NCI-H1048 (cell line): ENCODE measurements around the gene EFNB2.

Experiments
- DNase-seq: peaks from one replicate; lab custom pipeline; 2025; lab: John Stamatoyannopoulos, UW

Gene EFNB2

DNA sequence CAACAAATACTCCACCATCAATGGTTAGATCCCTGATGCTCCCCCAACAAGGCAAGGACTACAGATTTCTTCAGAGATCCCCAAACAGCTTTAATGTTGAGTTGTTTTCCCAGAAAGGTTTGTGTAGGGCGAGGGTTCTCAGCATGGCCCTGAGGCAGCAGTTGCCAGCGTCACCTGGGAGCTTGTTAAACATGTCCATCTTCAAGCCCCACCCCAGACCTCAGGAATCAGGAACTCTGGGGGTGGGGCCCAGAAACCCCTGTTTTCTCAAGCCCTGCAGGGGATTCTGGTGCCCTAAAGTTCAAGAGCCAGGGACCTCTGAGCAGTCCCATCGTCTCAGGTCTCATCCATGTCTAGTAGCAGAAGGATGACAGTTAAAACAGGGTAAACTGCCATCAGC lies 9.6 kb downstream of the EFNB2 start:
- no peak for DNase-seq

DNA sequence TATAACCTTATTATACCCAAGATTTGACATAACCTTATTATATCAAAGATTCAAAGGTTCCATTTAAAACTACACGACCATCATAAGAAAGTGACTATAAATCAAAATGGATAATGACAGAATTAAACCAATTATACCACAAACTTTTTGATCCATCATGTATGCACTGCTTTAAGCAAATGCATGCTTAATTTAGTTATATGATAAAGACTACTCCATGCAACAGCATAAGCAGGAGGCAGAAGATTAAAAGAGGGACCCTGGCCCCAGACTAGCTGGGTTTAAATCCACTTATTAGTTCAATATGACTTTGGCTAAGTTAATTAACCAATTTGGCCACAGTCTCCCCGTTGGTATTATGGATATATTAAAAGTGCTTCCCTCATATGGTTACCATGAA lies 11.4 kb downstream of the EFNB2 start:
- no peak for DNase-seq

DNA sequence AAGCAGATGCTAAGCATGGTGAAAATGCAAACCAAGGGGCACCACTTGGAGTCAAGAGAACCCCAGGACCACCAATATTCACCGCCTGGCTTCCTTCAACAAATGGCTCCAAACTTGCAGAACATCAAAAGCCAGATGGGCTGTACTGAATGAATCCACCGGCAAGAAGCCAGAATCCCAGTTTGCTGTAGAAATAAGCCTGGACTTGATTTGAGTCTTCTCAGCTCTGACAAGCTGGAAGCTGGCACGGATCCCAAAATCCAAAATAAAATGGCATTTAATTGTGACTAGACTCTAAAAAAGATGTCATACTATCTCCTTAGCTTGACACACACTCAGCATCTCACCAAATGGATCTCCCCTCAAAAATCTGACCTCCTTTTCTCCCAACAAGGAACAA lies 11.9 kb downstream of the EFNB2 start:
- no peak for DNase-seq

DNA sequence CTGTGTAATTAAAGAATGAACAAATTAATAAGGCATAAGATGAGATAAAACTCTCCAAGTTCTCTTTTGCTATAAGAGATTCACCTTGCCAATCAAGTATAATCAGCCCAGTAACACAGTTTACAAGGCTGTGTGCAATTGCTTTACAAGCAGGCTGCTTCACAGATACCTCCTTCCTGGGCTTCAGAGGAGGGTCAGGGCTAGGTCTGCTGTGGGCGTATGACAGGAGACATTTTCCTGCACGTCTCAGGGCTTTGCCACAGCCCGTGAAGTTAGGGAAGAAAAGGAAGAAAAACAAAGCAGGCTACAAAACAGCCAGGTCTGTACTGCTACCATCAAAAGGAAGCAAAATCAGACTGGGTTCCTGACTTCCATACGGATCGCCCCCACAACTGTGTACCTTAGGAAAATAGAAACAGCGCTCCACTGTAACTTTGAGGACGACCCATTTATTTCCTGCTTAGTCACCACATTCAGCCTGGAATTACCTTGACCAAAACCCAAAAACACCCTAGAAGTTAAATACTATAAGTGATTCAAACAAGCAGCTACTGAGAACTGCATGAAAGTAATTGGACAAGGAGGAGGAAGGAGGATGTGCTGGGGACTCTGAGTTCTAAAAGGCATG lies 12.4 kb downstream of the EFNB2 start:
- no peak for DNase-seq

DNA sequence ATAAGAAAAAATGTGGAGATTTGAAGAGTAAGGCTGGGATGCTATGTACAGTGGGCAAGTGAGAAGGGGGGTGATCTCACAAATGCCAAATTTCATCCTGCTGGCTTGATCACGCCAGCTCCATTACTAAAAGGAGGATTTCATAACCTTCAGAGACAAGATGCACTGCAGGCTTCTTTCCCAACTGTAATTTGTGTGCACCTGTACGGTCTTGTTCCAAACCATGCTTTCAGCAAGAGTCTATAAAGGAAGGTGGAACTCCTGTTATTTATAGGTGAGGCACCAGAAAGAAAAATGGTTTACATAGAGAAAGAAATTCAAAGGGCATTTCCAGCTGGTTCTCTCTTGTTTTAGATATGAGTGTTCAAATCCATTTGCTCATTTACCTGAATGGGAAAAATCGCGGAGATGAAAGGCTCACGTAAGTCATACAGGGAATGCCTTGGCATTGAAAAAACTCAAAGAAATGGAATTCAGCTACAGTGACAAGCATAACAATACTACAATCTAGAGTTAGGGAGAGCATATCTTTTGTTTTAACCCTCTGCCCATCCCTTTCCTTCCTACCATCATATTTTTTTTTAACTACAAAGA lies 13.3 kb downstream of the EFNB2 start:
- no peak for DNase-seq

DNA sequence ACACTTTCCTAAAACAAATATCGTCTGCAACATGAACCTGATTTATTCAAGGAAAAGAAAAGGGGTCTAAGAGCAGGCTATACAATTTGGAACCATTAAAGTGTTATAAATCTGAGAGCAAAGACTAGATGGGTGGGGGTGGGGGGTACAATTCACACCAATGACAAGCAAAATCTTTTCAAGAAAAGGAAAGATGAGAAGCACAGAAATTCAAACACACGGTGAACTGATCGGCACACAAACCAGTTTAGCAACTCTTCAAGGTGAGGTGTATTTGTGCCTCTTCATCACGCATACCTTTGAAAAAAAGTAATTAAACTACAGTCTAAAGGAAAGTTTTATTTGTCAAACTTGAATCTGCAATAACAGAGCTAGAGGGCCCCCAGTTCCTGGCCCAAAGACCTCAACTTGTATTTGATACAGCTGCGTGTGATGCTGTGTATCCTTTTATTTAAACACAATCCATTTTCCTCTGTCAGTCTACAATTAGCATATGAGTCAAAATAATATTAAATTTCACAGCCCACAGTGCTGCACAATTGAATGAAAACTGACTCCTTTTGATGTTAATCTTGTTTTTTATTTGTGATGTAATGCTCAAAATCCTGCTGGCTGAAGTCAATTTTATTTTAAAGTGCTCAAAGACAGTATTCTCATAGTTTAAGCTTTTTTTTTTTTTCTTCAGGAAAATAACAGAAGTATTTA lies 14.2 kb downstream of the EFNB2 start:
- DNase-seq = no peak

DNA sequence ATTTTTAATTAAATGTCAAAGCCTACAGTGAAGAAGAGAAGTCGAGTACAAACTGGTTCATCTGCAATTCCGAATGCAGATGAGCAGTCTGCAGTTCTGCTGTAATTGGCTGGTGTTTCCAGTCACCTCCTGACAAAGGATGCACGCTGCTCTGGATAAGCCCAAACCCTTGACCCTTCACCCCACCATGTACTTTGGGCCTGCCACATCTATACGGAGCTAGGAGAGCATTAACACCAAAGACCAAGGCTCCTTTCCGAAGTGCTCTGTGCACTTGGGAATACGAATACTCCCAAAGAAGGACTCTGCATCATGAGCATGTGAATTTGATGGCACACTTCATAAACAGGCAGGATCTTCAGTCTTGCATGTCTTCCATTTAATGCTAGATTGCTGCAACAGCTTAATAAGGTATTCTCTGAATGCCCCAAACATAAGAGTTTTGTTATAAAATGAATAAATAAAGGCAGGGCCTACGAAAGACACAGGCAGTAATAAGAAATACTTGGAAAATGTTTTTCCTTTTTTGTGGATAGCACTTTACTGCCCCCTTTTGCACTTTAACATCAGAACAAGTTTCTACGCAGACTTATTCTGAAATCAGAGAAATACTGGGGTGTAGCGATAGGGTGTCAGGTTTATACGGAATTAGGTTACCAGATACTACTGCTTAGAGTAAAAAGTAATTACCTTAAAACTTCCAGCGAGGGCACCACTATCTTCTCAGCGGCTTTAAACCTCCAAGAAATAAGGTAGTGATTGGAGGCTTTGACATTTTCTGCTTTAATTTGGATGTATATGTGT lies 15.0 kb downstream of the EFNB2 start:
- DNase-seq = no peak

DNA sequence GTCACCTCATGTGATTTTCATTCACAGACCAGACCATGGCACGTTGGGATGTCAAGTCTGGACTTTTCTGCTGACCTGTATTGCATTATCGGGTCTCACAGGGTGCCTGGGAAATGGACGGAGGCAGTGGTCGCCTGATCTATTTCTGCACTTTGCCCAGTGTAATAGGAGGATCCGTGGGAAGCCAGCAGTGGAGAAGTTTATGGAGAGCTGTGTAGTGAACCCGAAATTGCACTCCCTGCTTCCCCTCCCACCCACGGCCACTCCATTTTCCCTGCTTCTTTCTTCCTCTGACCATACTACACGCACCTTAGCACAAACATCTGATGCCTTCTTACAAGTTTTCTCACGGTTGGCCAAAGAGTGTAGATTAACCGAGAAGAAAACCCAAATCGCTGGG lies 16.9 kb downstream of the EFNB2 start:
- DNase-seq = no peak

DNA sequence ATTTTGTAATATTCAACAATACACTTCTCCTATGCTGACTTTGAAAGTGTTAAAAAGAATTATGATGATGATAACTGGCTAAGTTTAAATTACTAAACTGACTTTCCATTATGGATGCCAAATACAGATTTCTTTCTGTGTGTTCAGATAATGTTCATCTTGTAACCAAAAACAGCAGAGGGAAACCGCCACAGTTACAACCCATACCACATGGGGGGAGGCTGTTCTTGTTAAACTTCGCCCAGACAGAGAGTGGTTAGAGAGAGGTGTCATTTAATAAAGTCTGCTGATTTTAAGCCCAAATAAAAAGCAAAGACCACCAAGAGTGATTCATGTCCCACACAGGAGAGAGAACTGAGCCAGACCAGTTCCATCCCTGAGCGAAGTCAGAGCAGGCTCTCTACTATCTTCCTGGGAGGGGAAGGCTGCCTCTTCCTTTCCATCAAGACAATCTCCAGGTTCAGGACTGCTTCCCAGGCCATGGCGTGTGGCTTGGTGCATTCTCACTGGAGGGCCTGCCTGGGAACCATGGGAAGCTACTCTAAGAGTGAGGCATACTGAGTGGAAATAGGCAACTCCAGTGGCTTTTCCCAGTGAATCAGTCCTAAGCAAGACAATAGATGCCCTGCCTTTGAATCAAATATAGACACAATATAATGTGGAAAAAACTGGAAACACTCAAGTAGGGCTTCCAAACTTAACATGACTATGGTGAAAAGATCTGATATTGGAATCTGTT lies 18.2 kb downstream of the EFNB2 start:
- no peak for DNase-seq

DNA sequence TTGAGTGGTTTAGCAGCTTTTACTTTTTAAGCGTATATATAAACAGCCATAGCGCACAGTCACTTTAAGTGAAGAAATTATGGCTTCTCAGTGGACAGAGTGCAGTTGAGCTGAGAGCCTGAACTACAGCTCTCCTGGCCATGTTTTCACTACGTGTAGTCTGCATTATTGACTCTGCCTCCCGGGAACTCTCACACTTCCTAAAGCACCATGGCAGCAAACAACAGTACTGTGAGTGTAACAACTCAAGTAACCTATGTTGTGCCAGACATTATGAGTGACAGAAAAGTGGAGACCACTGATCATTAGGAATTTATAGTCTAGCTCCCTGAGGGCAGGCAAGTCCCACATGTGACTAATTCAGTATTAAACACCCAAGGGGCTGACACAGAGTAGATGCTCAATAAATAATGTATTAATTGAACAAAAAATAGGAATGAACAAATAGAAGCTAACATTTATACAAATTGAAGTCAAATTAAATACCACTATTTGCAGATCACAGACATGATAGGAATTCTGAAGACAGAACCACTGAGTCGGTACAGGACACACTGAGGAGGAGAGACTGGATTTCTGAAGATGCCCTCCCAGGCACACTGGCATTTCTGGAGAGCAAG lies 19.7 kb downstream of the EFNB2 start:
- no peak for DNase-seq

DNA sequence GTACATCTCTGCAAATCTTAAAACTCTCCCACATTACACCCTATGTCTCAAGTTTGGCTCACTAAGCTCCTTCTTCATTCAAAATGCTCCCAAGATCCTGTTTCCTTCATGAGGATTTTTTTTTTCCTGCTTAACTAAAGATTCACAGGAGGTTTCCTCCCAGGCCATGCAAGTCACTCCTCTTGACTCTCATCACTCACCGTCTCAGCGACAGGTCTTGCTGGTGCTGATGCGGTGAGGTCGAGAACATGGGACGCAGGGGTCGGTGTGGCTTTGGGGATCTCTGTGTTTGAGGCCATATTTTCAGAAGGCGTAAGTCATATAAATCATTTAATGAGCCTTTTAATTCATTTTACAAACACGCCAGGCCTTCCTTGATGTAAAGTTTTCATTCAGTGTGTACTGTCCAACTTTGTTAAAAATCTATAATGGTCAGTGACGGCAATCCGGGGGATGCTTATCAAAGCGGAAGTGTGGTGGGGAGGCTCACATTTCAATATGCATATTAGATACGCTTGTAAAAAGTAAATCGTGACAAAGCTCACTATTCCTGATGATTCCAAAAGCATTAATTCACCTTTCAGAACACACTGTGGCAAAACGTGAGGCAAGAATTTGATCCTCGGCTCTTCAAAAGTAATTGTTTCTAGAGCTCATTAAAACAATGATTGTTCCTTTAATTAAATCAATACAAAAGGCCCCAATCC lies 20.4 kb downstream of the EFNB2 start:
- DNase-seq = no peak

DNA sequence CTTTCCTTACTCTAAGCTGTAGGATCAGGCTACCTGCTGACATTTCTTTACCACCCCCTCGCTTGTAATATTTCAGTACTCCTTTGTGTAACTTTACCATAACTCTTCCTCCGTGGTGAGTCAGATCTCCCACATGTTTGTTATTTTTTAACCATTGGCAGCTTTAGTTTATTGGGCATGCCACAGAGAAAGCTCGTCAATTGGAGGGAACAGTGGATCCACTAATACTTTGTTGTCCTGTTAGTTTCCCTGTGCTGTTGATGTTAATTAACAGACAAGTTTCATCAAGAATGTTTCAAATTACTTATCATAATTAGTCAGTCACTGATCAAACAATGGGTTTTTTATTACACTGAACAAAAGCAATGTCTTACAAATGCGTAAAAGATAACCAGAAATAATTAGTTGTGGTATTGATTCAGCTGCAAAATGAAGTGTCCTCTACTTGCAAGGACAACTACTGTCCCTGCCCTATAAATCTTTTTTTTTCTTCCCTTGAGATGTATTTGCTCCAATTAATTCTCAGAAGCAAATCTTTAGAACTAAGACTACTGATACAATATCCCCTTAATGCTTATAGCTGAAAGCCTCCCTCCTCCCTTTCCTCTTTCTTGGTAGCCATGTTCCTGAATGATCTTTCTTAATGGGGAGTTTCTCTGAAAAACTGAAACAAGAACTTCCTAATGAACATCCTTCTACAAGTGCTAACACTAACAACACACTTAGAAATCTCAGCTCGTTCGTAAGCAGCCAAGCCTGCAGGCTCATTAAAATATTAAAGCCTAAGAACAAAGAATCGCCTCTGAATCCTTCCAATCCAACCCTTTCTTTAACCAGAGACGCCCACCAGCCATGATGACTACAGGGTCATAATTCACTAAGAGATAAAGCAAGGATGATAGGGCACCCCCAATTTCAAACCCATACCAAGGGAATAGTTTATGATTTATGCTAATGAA lies 22.2 kb downstream of the EFNB2 start:
- no peak for DNase-seq

DNA sequence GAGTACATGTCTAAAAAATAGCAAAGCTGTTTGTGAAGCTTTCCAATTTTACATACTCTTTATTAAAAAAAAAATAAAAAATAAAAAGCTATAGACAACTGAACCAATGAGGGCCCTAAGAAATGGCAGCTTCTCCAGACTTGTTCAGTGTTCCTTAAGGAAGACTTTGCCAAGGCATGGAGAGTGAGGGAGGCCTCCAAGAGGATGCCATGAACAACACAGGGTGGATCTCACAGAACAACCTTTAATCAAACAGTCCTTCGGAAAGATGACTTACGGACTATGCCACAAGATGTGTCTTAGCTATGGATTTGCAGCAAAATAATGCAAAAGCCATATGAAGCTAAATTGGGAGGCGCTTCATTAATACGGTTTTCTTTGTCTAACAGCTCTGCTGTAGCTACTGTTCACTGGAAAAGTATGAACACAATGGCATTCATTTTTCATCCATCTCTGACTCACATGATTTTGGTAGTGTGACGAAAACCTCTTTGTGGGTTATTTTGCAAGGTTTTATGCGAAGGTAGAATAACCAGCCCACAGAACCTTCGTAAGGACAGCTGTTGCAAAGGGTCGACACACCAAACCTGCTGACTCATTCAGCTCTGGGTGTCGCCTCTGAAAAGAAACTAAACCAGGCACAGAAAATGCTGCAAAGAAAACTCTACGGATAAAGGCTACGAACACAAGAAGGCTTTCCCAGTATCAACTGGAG lies 27.7 kb downstream of the EFNB2 start:
- no peak for DNase-seq

DNA sequence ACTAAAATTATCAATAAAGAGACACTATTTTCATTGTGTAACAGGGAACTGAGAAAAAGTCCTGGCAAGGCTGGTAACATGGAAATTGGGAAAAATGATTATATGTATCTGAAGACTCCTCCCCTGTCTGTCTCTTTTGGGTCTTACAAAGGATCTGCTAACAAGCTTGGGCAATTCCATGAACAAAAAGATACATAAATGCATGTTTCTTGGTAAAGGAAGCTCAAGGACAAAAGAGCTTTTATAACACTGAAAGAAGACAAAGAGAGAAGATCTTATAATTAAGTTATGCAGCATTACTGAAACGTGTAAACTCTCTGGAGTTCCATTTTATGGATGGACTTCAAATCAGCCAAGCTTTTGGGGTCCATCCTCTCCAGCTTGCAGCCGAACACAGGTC lies 29.2 kb downstream of the EFNB2 start:
- no peak for DNase-seq

DNA sequence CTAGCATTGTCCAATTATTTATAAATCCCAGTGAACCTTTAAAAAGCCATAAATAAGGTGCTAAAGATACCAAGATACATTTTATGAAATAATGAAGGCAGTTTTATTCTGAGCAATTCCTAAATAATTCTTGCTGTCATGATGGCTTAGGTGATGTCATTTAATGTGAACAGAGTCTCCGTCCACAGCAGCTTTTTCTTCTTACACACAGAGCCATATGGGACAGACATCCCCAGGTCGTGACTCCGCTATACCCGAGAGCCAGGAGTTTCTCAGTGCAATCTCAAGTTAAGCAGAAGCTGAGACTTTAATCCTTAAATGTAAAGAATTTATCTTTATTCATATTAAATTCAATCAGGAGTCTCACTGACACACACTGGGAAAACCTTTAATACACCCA lies 29.7 kb downstream of the EFNB2 start:
- DNase-seq = no peak

DNA sequence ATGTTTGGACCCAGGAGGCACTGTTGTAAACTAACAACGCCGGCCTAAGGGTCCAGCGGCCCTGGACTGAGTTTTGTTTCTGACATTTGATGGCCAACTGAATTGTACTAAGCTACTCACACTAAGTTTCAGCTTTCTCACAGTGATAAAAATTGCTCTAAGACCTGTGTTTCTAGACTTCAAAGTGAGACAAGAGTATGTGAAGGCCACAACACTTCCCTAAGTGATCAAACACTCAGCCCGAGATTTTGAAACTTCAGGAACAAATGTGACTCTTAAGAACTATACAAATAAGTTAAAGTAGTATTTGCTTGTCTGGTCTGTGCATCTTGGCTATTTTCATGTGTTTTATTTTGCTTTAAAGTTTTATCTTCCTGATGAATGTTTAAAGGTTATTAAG lies 30.2 kb downstream of the EFNB2 start:
- no peak for DNase-seq

DNA sequence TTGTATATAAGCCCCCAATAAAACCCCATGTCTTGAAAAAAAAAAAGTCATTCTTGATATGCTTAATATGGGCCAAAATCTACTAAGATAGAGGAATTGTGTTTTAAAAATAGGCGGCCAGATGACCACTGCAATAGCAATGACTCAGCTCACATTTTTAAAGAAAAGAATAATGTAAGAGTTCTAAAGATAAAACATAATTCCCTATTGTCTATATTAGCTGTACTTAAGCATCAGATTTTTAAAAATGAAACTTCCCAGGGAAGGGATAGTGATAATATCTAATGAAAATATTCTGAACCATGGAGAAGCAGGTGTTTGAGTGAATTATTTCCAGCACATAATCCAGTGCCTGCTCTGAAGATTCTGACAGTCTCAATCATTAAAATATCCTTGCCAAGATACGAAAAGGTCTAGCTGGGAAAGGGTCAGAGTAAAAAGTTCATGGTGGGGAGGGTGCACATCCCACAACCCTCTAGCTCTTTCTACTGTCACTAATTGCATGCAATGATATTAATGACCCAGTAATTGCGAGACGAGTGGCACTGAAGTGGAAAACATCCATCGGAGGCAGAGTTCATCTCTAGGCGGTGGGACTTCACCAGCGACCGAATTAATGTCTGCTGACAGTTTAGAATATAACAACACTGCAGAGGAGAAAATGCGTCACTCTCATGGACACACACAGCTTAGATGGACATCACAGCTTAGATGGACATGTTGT lies 31.6 kb downstream of the EFNB2 start:
- DNase-seq = no peak

DNA sequence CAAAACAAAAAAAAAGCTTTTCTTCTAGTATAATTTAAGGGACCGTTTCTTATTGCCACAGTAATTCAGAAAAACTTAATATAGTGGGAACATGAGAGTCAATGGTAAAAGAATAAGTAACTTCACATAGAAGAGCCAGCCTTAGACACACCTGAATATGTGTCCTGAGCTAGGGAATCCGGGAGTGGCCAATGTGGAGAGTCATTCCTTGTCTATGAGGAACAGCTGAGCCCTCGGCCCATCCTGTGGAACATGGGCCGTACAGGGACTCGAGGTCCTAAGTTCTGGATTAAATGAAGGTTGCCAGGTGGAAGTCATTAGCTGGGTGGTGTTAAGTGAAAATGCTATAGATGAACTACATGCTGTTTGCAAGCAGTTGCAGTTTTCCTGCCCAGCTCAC lies 32.2 kb downstream of the EFNB2 start:
- DNase-seq = no peak

DNA sequence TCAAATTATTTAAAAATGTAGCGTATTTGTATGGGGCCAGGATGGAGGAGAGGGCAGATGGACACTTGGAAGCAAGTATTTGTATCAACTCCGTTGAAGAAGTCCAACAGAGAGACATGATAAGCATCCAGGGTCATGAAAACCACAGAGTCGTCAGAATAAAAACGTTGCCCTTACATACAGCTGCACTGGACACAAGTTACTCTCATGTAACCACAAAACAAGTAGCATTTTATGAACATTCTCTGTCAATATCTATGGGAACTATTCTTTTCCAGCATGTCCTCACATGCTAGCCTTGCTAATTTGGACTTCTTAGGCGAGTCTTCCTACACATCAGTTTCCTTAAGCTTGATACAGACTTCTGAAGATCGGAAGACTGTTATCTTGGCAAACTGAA lies 35.0 kb downstream of the EFNB2 start:
- DNase-seq = no peak
